GM06990 (cell line): ENCODE results near the gene HIKESHI.

Experiments used
- DNase-seq: peaks from one replicate; pipeline ENCODE4 v3.0.0-alpha.2; 2011; ENCODE audit not compliant: insufficient read length; ENCODE audit errors: extremely low read depth
- H3K27me3 ChIP-seq: replicated peaks from 2 replicates; pipeline ENCODE4 v1.6.0; 2011; ENCODE audit warnings: low read length; ENCODE audit not compliant: control insufficient read depth, insufficient read depth
- H3K36me3 ChIP-seq: 2 replicates; pipeline ENCODE4 v1.5.1; 2011; ENCODE audit warnings: low read length; ENCODE audit not compliant: control insufficient read depth, insufficient read depth
- H3K4me3 ChIP-seq: replicated peaks from 2 replicates; pipeline ENCODE4 v1.5.1; 2011; ENCODE audit warnings: low read depth, mild to moderate bottlenecking, control low read depth, low read length
- TF ChIP-seq, protein P1 (sequence below): IDR thresholded peaks from 2 replicates; pipeline ENCODE4 v1.5.1; 2011; ENCODE audit warnings: low read length, control low read depth, mild to moderate bottlenecking, inconsistent platforms; ENCODE audit not compliant: insufficient read depth, poor library complexity, severe bottlenecking

Gene HIKESHI

DNA sequence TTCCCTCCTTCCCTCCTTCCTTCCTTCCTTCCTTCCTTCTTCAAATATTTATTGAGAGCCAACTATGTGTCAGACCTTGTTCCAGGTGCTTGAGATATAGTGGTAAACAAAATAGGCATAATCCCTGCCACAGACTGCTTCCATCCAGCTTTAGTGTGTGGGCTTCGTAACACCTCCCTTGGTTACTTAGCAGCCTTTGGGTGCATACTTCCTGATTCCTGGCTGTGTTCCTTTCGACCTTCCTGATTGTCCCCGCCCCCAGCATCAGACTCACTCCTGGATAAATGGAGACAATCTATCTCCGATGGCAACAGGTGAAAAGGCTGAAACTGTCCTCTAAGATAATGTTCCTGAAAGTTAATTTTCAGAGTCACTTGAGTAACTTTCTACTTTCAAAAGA is 86.2 kb downstream of the HIKESHI start:
- Histone ChIP-seq H3K4me3 (no peak overlapping the region), H3K36me3 (no peaks in the 10 kb centered on the region), H3K27me3 (no peaks in the 10 kb centered on the region)
- no peak for DNase-seq
- TF ChIP-seq, protein P1, sequence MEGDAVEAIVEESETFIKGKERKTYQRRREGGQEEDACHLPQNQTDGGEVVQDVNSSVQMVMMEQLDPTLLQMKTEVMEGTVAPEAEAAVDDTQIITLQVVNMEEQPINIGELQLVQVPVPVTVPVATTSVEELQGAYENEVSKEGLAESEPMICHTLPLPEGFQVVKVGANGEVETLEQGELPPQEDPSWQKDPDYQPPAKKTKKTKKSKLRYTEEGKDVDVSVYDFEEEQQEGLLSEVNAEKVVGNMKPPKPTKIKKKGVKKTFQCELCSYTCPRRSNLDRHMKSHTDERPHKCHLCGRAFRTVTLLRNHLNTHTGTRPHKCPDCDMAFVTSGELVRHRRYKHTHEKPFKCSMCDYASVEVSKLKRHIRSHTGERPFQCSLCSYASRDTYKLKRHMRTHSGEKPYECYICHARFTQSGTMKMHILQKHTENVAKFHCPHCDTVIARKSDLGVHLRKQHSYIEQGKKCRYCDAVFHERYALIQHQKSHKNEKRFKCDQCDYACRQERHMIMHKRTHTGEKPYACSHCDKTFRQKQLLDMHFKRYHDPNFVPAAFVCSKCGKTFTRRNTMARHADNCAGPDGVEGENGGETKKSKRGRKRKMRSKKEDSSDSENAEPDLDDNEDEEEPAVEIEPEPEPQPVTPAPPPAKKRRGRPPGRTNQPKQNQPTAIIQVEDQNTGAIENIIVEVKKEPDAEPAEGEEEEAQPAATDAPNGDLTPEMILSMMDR = no peak

GRCh38 chr11:86390487-86390886 is 88.4 kb downstream of the HIKESHI start:
- Histone ChIP-seq H3K27me3 (no peaks in the 10 kb centered on the region), H3K4me3 (no peak overlapping the region), H3K36me3 (no peaks in the 10 kb centered on the region)
- no peak for DNase-seq
- TF ChIP-seq, protein P1 = no peak

DNA sequence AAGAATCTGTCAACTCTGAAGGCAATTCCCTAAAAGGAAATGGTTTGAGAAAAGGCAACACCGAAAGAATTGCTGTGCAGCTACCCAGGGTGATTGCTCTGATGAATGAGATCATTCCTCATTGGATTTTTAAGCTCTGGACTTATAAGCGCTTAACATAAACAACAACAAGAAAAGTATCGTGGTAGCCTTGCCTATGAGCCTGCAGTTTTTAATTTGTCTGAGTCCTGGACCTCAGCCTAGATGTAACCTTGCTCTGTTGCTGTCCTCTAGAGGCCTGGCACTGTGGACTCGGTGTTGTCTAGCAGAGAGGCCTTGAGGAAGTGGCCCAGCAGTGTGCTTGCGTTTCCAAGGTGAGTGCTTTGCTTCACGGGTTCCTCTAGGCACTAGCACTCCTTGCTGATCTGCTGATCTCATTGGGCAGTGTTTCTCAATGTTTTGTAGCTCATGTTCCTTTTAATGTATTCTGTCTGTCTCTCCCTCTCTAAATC is 93.1 kb downstream of the HIKESHI start:
- Histone ChIP-seq H3K27me3 (no peaks in the 10 kb centered on the region), H3K4me3 (no peak overlapping the region), H3K36me3 (no peaks in the 10 kb centered on the region)
- DNase-seq = no peak
- TF ChIP-seq, protein P1 = no peak
